ENCODE measurements around the gene ST3GAL2. TPM values are rescaled to one million over a fixed set of nuclear protein-coding genes. Genes with fewer than 3 reads are reported as not detected.
"Not testable (repeated sequence)": the region's sequence is repeated elsewhere in the genome, so short reads cannot be mapped to it uniquely, and the experiment has no call there.

The ST3GAL2 gene
- total RNA-seq, 1 donor from 2014 or later, result 52.3 TPM

GRCh38 chr16:70391446-70391845 lies 47.5 kb downstream of the ST3GAL2 start:
- Histone ChIP-seq H3K27ac (no peak overlapping the region), H3K36me3 (peaks cover 10 to 37% of the 10 kb centered on the region in 2 donors), H3K4me3 (no peak overlapping the region), H3K27me3 (no peaks in the 10 kb centered on the region), H3K4me1 (no peaks in the 10 kb centered on the region), H3K9me3 (no peaks in the 10 kb centered on the region)
- no peak for TF ChIP-seq CTCF (IDR thresholded peaks at IDR 0.05)
- intact Hi-C loops (cut with DNase I), result no loop called here
- DNase-seq (ENCODE audit: low spot score in 2 of 2), result no peak

- intact Hi-C loops (cut with DNase I), result no loop called here
- no peak for TF ChIP-seq CTCF (IDR thresholded peaks at IDR 0.05)
- peaks cover 10 to 42% of the 10 kb centered on the region in 2 donors for H3K36me3 ChIP-seq
- no peak for DNase-seq (ENCODE audit: low spot score in 2 of 2)
- H3K9me3 ChIP-seq, result no peaks in the 10 kb centered on the region
- no peak overlapping the region for H3K4me3 ChIP-seq
- H3K27ac ChIP-seq, result no peak overlapping the region
- H3K27me3 ChIP-seq, result no peaks in the 10 kb centered on the region
- H3K4me1 ChIP-seq, result no peaks in the 10 kb centered on the region
Observed at GRCh38 chr16:70390774-70391173, 48.1 kb downstream of the ST3GAL2 start.

- Histone ChIP-seq H3K9me3 (no peaks in the 10 kb centered on the region), H3K36me3 (peaks cover 10 to 31% of the 10 kb centered on the region in 2 donors), H3K27ac (no peak overlapping the region), H3K27me3 (no peaks in the 10 kb centered on the region), H3K4me1 (no peaks in the 10 kb centered on the region), H3K4me3 (no peak overlapping the region)
- DNase-seq (ENCODE audit: low spot score in 2 of 2), result no peak
- no peak for TF ChIP-seq CTCF (IDR thresholded peaks at IDR 0.05)
- intact Hi-C loops (cut with DNase I), result loop anchor here (10.0 kb wide), 1 partner anchor 267 kb away; no protein-coding TSS in a partner anchor
Observed at GRCh38 chr16:70388006-70388680, 50.8 kb downstream of the ST3GAL2 start.

- H3K4me3 ChIP-seq; H3K27me3 ChIP-seq; H3K4me1 ChIP-seq; H3K9me3 ChIP-seq; DNase-seq (ENCODE audit: low spot score in 2 of 2); H3K27ac ChIP-seq: not testable (repeated sequence)
- intact Hi-C loops (cut with DNase I), result loop anchor here (10.0 kb wide), 1 partner anchor 268 kb away; no protein-coding TSS in a partner anchor
- H3K36me3 ChIP-seq, result peaks cover 10 to 31% of the 10 kb centered on the region in 2 donors
Observed at GRCh38 chr16:70386289-70386986, 52.5 kb downstream of the ST3GAL2 start.

- TF ChIP-seq CTCF (IDR thresholded peaks at IDR 0.05), result no peak
- Histone ChIP-seq H3K9me3 (no peaks in the 10 kb centered on the region), H3K4me3 (no peak overlapping the region), H3K36me3 (peaks cover 10 to 29% of the 10 kb centered on the region in 2 donors), H3K27me3 (no peaks in the 10 kb centered on the region), H3K4me1 (peaks cover 0 to 10% of the 10 kb centered on the region in 2 donors), H3K27ac (no peak overlapping the region)
- no peak for DNase-seq (ENCODE audit: low spot score in 2 of 2)
- intact Hi-C loops (cut with DNase I), result loop anchor here (10.0 kb wide), 1 partner anchor 271 kb away; no protein-coding TSS in a partner anchor
Observed at GRCh38 chr16:70383421-70383960, 55.4 kb downstream of the ST3GAL2 start.
